Common myeloid progenitor, CD34-positive (primary cell): Measurements from ENCODE around the gene GNAZ.

Experiments
- CTCF ChIA-PET: fragments of 350-600 bp; sonication (Branson Sonifier 250); formaldehyde crosslinking; loops from one replicate; lab custom pipeline; 2021; ENCODE audit warnings: antibody characterized with exemption; lab: Charles Lee
- POLR2A ChIA-PET: fragments of 350-600 bp; sonication (Branson Sonifier 250); formaldehyde crosslinking; loops from one replicate; lab custom pipeline; 2021; ENCODE audit warnings: antibody characterized with exemption; lab: Charles Lee
- DNase-seq, 3 donors: peaks; one replicate each; pipeline versions ENCODE4 v3.0.0 to v3.0.0-alpha.2; 2013
- H3K27ac ChIP-seq, 2 experiments: 1 replicate in 1 of 2; 2 replicates in 1 of 2; pipeline ENCODE4 v1.7.0; 2013; ENCODE audit warnings: inconsistent platforms in 2 of 2, low read length in 2 of 2, mild to moderate bottlenecking in 2 of 2, low read depth in 1 of 2, moderate library complexity in 1 of 2; ENCODE audit not compliant: severe bottlenecking in 2 of 2, insufficient read depth in 1 of 2, poor library complexity in 1 of 2
- H3K27me3 ChIP-seq, 5 experiments: replicated peaks in 2 of 5; 1 replicate in 3 of 5; 2 replicates in 2 of 5; pipeline versions ENCODE4 v1.6.1 to v1.7.0; 2013; ENCODE audit warnings: low read length in 4 of 5, mild to moderate bottlenecking in 2 of 5, moderate library complexity in 2 of 5, inconsistent platforms in 1 of 5; ENCODE audit not compliant: insufficient read depth in 5 of 5, control insufficient read depth in 4 of 5
- H3K36me3 ChIP-seq, 4 experiments: 1 replicate in 2 of 4; 2 replicates in 2 of 4; pipeline versions ENCODE4 v1.6.1 to v1.7.0; 2013; ENCODE audit warnings: low read length in 3 of 4, control low read depth in 1 of 4, mild to moderate bottlenecking in 1 of 4; ENCODE audit not compliant: control insufficient read depth in 4 of 4, insufficient read depth in 4 of 4
- H3K4me1 ChIP-seq, 4 experiments: 1 replicate in 3 of 4; 2 replicates in 1 of 4; pipeline versions ENCODE4 v1.6.1 to v1.7.1; 2013; ENCODE audit warnings: low read length in 3 of 4, mild to moderate bottlenecking in 3 of 4, control low read depth in 1 of 4, inconsistent platforms in 1 of 4, moderate library complexity in 1 of 4; ENCODE audit not compliant: control insufficient read depth in 4 of 4, insufficient read depth in 4 of 4; ENCODE audit errors: control extremely low read depth in 1 of 4
- H3K4me3 ChIP-seq, 7 experiments: 1 replicate in 4 of 7; 2 replicates in 3 of 7; pipeline versions ENCODE4 v1.5.1 to v1.7.0; 2013; ENCODE audit warnings: mild to moderate bottlenecking in 7 of 7, low read length in 6 of 7, moderate library complexity in 6 of 7, inconsistent platforms in 2 of 7, low read depth in 2 of 7, control low read depth in 1 of 7; ENCODE audit not compliant: insufficient read depth in 4 of 7, control insufficient read depth in 1 of 7; ENCODE audit errors: extremely low read depth in 1 of 7
- H3K9me3 ChIP-seq, 5 experiments: 1 replicate in 4 of 5; 2 replicates in 1 of 5; pipeline versions ENCODE4 v1.6.1 to v1.7.1; 2013; ENCODE audit warnings: low read length in 4 of 5, mild to moderate bottlenecking in 2 of 5, inconsistent platforms in 1 of 5, low read depth in 1 of 5, moderate library complexity in 1 of 5; ENCODE audit not compliant: control insufficient read depth in 4 of 5, insufficient read depth in 2 of 5; ENCODE audit errors: control extremely low read depth in 1 of 5
- WGBS: methylation state at CpG from one replicate; pipeline ENCODE4 v1.1.5; 2013; ENCODE audit not compliant: insufficient coverage; 5-methylcytosine and 5-hydroxymethylcytosine counted together

The GNAZ gene

DNA sequence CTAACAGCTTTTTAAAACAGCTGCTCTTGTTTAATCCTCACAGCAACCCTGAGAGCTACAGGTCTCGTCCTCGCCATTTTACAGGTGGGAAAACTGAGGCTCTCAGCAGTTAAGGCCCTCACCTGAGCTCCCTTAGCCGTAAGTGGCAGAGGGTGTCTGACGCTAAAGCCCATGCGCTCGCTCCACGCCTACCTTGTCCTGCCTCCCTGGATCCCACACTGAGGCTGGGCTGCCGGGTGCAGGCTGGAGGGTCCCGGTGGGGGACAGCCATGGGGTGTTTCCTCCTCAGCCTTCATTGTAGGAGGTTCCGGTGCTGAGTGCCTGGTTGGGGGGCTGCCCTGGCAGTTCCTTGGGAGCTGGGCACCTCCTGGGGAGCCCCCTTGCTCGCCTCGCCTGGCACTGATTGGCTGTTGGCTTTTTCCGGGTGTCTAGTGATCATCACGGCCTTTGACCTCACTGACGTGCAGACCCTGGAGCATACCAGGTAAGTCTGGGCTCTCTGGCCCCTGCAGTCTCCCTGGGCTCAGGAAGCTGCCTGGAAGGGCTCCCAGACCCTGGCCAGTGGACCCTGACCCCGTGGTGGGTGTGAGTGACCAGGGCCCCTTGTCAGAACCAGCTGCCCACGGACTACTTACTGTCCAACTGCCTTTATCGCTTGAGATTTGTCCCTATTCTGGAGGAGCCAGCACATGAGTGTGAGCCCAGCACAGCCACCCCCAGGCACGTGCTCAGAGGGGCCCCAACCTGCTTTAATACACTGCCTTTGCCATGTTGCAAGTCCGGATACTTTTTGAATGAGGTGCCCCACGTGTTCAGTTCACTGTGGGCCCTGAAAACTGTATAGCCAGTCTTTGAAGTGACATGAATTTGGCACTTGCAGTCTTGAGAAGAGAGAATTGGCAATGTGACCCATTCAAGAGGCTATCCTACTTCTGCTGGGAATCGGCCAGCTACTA lies 87.5 kb downstream of the GNAZ start:
- H3K27ac ChIP-seq = no peak overlapping the region
- H3K4me3 ChIP-seq = no peak overlapping the region
- 91% methylated on average over 18 of the region's 22 CpGs for WGBS
- POLR2A ChIA-PET = interaction anchor here (0.6 kb wide), 1 partner anchor 13 kb away, joined by 4 read pairs; no protein-coding TSS in a partner anchor
- H3K4me1 ChIP-seq = peaks cover 0 to 9% (median 4%) of the 10 kb centered on the region in 4 experiments
- no peaks in the 10 kb centered on the region for H3K27me3 ChIP-seq
- H3K9me3 ChIP-seq = no peaks in the 10 kb centered on the region
- no peaks in the 10 kb centered on the region for H3K36me3 ChIP-seq
- DNase-seq = no peak
- CTCF ChIA-PET = interaction anchor here (0.7 to 1.5 kb wide), 10 partner anchors 9 to 1051 kb away, joined by 3 to 6 read pairs (median 3); no protein-coding TSS in a partner anchor

DNA sequence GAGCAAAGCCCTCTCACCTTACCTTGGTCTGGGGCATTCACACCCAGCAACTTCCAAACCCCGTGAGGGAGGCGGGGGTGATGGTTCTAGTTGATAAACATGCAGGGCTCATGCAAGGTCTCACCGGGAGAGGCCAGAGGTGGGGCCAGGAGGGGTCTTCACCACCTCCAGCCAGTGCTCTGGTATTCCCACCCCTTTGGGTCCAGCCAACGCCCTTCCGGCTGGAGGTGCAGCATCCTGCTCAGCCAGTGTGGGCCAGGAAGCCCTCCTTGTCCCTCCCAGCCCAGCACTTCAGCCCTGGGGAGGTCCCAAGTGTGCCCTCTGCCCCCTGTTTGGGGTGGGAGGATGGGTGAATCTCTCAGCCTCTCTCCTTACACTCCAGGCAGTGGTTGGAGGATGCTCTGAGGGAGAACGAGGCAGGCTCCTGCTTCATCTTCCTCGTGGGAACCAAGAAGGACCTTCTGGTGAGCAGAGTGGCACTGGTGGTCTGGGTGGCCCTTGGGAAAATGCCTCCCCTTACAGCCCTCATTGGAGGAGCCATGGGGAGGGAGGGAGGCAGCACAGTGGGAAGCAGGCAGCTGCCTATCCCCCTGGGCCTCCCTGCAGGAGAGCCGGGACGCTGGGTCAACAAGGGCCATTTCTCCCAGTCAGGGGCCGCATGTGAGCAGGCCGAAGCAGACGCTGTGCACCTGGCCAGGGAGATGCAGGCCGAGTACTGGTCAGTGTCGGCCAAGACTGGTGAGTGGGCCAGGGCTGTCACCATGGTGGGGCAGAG lies 88.4 kb downstream of the GNAZ start:
- 96% methylated on average over 10 of the region's 14 CpGs for WGBS
- Histone ChIP-seq H3K36me3 (no peaks in the 10 kb centered on the region), H3K4me3 (no peak overlapping the region), H3K9me3 (no peaks in the 10 kb centered on the region), H3K27ac (no peak overlapping the region), H3K27me3 (no peaks in the 10 kb centered on the region), H3K4me1 (peaks cover 0 to under 1% (median 0%) of the 10 kb centered on the region in 4 experiments)
- POLR2A ChIA-PET = no interaction called here
- DNase-seq = no peak
- CTCF ChIA-PET = interaction anchor here (1.5 kb wide), 1 partner anchor 14 kb away, joined by 5 read pairs; no protein-coding TSS in a partner anchor

- POLR2A ChIA-PET = no interaction called here
- WGBS = 88% methylated on average over 2 of the region's 6 CpGs
- Histone ChIP-seq H3K4me3 (no peak overlapping the region), H3K27ac (no peak overlapping the region), H3K36me3 (no peaks in the 10 kb centered on the region), H3K9me3 (no peaks in the 10 kb centered on the region), H3K4me1 (no peaks in the 10 kb centered on the region), H3K27me3 (no peaks in the 10 kb centered on the region)
- no peak for DNase-seq
- CTCF ChIA-PET = no interaction called here
Observed at GRCh38 chr22:23159291-23159630, 88.9 kb downstream of the GNAZ start.

DNA sequence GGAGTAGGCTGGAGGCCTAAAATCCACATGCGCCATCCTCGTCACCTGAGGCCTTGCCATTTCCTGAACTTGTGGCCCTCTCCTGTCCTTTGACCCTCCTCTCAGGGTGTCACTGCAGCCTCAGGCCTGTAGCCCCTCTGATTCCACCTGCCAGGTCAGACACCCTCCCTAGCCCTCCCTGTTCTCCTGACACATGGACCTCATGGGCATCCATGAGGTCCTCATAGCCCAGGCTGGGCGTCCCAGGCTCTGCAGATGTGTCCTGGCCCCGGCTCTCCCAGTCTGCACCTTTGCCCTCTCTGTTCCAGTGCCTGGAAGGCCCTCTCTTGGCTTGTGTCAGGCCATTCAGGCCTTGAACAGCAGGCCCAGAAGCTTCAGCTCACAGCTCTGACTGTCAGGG lies 90.7 kb downstream of the GNAZ start:
- CTCF ChIA-PET = no interaction called here
- peaks cover 0 to 2% (median 0%) of the 10 kb centered on the region in 5 experiments for H3K9me3 ChIP-seq
- POLR2A ChIA-PET = no interaction called here
- no peaks in the 10 kb centered on the region for H3K4me1 ChIP-seq
- no peak overlapping the region for H3K4me3 ChIP-seq
- DNase-seq = no peak
- no peaks in the 10 kb centered on the region for H3K36me3 ChIP-seq
- H3K27ac ChIP-seq = no peak overlapping the region
- 89% methylated on average over 4 of the region's 4 CpGs for WGBS
- H3K27me3 ChIP-seq = no peaks in the 10 kb centered on the region

DNA sequence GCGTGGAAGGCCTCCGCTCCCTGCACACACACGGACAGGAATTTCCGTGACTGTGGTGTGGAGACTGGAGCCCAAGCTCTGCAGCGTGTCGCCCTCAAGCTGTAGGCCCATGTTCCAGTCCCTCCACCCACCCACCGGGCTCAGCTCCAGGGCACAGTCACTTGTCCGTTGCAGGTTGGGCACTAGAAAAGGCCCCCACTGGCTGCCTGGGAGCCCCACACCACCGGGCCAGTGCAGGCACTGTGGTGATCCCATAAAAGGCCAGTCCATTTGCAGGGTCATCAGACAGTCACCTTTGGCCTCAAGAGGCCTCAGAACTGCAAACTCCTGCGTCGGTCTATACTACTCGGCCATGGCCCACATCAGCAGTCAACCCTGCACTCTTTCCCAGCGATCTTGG lies 91.3 kb downstream of the GNAZ start:
- no peaks in the 10 kb centered on the region for H3K27me3 ChIP-seq
- no peak for DNase-seq
- H3K4me1 ChIP-seq = no peaks in the 10 kb centered on the region
- 97% methylated on average over 11 of the region's 13 CpGs for WGBS
- POLR2A ChIA-PET = no interaction called here
- CTCF ChIA-PET = interaction anchor here (1.0 kb wide), 1 partner anchor 13 kb away, joined by 4 read pairs; no protein-coding TSS in a partner anchor
- no peak overlapping the region for H3K4me3 ChIP-seq
- H3K36me3 ChIP-seq = no peaks in the 10 kb centered on the region
- peaks cover 0 to 2% (median 0%) of the 10 kb centered on the region in 5 experiments for H3K9me3 ChIP-seq
- no peak overlapping the region for H3K27ac ChIP-seq

GRCh38 chr22:23163665-23164064 lies 93.3 kb downstream of the GNAZ start:
- POLR2A ChIA-PET = interaction anchor here (0.5 kb wide), 1 partner anchor 20 kb away, joined by 4 read pairs; no protein-coding TSS in a partner anchor

More at GRCh38 chr22:23163665-23164064, 93.3 kb downstream of the GNAZ start:
- Histone ChIP-seq H3K4me1 (no peaks in the 10 kb centered on the region), H3K9me3 (peaks cover 0 to 2% (median 0%) of the 10 kb centered on the region in 5 experiments), H3K27ac (no peak overlapping the region), H3K27me3 (no peaks in the 10 kb centered on the region), H3K36me3 (no peaks in the 10 kb centered on the region), H3K4me3 (no peak overlapping the region)
- WGBS = 99% methylated on average over 8 of the region's 8 CpGs
- CTCF ChIA-PET = interaction anchor here (1.0 to 1.6 kb wide), 6 partner anchors 9 to 279 kb away, joined by 3 to 6 read pairs (median 4); no protein-coding TSS in a partner anchor
- DNase-seq = no peak
